ENCODE measurements around the gene LAMTOR2. TPM values are rescaled to one million over a fixed set of nuclear protein-coding genes. Genes with fewer than 3 reads are reported as not detected.

Gene LAMTOR2
- total and polyA plus RNA-seq, 10 of the 15 experiments (the other 5 are each of a cell fraction or from before 2014, with no cell fraction given): 71.9 to 264 (median 97.0) TPM

DNA sequence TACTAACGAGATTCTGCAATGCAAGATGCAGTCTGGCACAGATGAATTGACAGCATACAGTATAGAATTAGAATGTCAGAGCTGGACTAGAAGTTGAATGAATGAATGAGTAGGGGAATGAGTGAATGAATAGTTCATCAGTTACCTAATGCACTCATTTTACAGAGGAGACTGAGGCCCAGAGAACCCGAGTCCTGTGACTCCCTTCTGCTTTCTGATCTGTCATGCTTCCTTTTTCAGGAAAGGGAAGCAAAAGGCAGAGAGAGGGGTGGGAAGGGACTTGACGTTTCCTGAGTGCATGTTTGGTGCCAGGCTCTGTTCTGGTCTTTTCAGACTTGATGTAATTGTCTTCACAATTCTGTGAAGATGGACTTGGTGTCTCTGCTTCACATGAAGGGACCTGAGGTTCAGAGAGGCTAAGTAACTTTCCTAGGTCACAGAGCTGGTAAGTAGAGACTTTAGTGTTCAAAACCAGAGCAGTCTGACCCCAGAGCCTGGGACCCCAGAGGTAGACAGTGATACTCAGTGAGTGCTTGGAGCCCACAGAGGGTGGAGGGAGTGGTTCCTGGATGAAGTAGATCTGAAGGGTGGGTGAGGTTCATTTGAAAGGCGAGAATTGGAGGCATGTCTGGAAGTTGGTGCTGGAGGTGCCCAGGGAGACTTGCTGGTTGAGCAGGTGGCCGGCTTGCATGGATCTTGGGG lies 35.7 kb downstream of the LAMTOR2 start:
- WGBS (ENCODE audit: insufficient coverage, insufficient replicate concordance, low lambda C conversion rate, missing lambda C conversion rate): 26% methylated on average over 5 of the region's 5 CpGs
- H3K79me2 ChIP-seq (ENCODE audit: control insufficient read depth, insufficient read depth, low read length): no peaks in the 10 kb centered on the region
- CTCF ChIA-PET: interaction anchor here (0.7 to 21.5 kb wide), 15 partner anchors 10 to 296 kb away, joined by 3 to 1294 read pairs (median 4); partner anchors contain the start of genes LMNA and PMF1
- no peaks in the 10 kb centered on the region for H3K27me3 ChIP-seq (replicated peaks in 1 of 2; ENCODE audit: control insufficient read depth in 2 of 2, insufficient read depth in 2 of 2, low read length in 1 of 2)
- BruUV-seq (replicated peaks): no TSS peak
- no peak overlapping the region for H3K4me2 ChIP-seq (ENCODE audit: control insufficient read depth, insufficient read depth)
- SMC1A ChIA-PET (ENCODE audit: uncharacterized antibody, unreplicated experiment): interaction anchor here (0.7 to 23.8 kb wide), 5 partner anchors 24 to 127 kb away, joined by 3 to 874 read pairs (median 3); partner anchors contain the start of gene LMNA
- H4K20me1 ChIP-seq (ENCODE audit: control insufficient read depth, insufficient read depth): no peaks in the 10 kb centered on the region
- TF ChIP-seq SREBF2 (IDR thresholded peaks at IDR 0.05; ENCODE audit: low read length) (no peak), TAF1 (IDR thresholded peaks at IDR 0.05; ENCODE audit: borderline replicate concordance, low read depth, low read length) (no peak), MTA2 (IDR thresholded peaks at IDR 0.05; ENCODE audit: low read depth) (no peak), SUPT20H (IDR thresholded peaks at IDR 0.05; ENCODE audit: borderline replicate concordance, control insufficient read depth, low read depth, low read length) (no peak), MTA3 (IDR thresholded peaks at IDR 0.05; ENCODE audit: borderline replicate concordance, low read length) (no peak), ZNF24 (IDR thresholded peaks at IDR 0.05) (peak; percentile 84; the same call in 1 of the 2 replicates), JUND (IDR thresholded peaks at IDR 0.05; ENCODE audit: low read depth, low read length) (no peak), WRNIP1 (IDR thresholded peaks at IDR 0.05; ENCODE audit: borderline replicate concordance, low read depth, low read length) (0 out of 2 replicates have a peak, but pooled peaks have one; percentile 82), MYC (IDR thresholded peaks at IDR 0.05; ENCODE audit: insufficient read depth, insufficient read length, insufficient replicate concordance, low read length, severe bottlenecking) (no peak)
- POLR2A ChIA-PET: interaction anchor here (1.2 kb wide), 1 partner anchor 33 kb away, joined by 4 read pairs; no protein-coding TSS in a partner anchor
- H3K4me1 ChIP-seq (ENCODE audit: control insufficient read depth, insufficient read depth, low read length): peaks cover under 1% of the 10 kb centered on the region; the same call in 1 of the 2 replicates
- intact Hi-C loops (cut with micrococcal nuclease; ENCODE audit: unreplicated experiment): loop anchor here (1.0 to 10.0 kb wide), 3 partner anchors 40 to 195 kb away; partner anchors contain the start of genes SMG5 and TMEM79
- ATAC-seq (peak; percentile 54), FAIRE-seq (peak; percentile 47), DNase-seq (ENCODE audit: low read depth, low spot score) (no peak)
- H3K27ac ChIP-seq (ENCODE audit: control insufficient read depth, insufficient read depth): no peak overlapping the region
- in situ Hi-C loops (cut with MboI): loop anchor here (5.0 kb wide), 2 partner anchors 42 to 132 kb away; no protein-coding TSS in a partner anchor
- H3K36me3 ChIP-seq (ENCODE audit: control insufficient read depth in 2 of 2, insufficient read depth in 2 of 2, low read length in 1 of 2): no peaks in the 10 kb centered on the region
- H3K9me3 ChIP-seq (replicated peaks; ENCODE audit: control insufficient read depth, insufficient read depth, low read length): no peaks in the 10 kb centered on the region
- H2AFZ ChIP-seq (ENCODE audit: control insufficient read depth, low read depth, low read length): no peak overlapping the region
- RAD21 ChIA-PET (ENCODE audit: unreplicated experiment): interaction anchor here (0.8 to 22.4 kb wide), 5 partner anchors 31 to 229 kb away, joined by 3 to 695 read pairs (median 11); partner anchors contain the start of gene LMNA
- H3K9ac ChIP-seq (ENCODE audit: control insufficient read depth, insufficient read depth, low read length): no peak overlapping the region
- no peak overlapping the region for H3K4me3 ChIP-seq

Data from GM12878 (cell line).